HepG2 (cell line): ENCODE results near the gene DIPK1B. TPM values are rescaled to one million over a fixed set of nuclear protein-coding genes. Genes with fewer than 3 reads are reported as not detected.

Experiments
- HMGXB3 ChIP-seq: sonication (generic); formaldehyde crosslinking; IDR thresholded peaks from 2 replicates; pipeline ENCODE4 v1.4.0; 2020; ENCODE audit warnings: missing genetic modification reagents, borderline replicate concordance
- ZBTB39 ChIP-seq: sonication (generic); formaldehyde crosslinking; IDR thresholded peaks from 2 replicates; pipeline ENCODE4 v1.5.0; 2020; ENCODE audit warnings: missing genetic modification reagents
- ZNF407 ChIP-seq: sonication (generic); formaldehyde crosslinking; IDR thresholded peaks from one replicate; pipeline ENCODE4 v1.5.1; 2020; ENCODE audit warnings: mild to moderate bottlenecking, missing genetic modification reagents; ENCODE audit errors: not compliant biosample characterization
- polyA plus RNA-seq, 8 experiments: library from polyadenylated mRNA; depleted of rRNA in 3 of 8; stranded (reverse) in 7 of 8; unstranded in 1 of 8; fragments of >200 nt; fragmentation: Illumina TruSeq in 4 of 8; extraction: Trizol in 4 of 8; gene quantifications; 2 replicates each; pipeline versions ENCODE4 v1.2.1 to v1.2.3, GENCODE V29; 2011 to 2016; ENCODE audit warnings: low read depth in 4 of 8, missing spikeins in 1 of 8, mixed read lengths in 1 of 8; ENCODE audit not compliant: insufficient read depth in 1 of 8
- total RNA-seq, 5 experiments: library from RNA; depleted of rRNA; stranded (reverse); fragments of >200 nt; fragmentation: Illumina TruSeq; extraction: Trizol; gene quantifications; 2 replicates each; pipeline ENCODE4 v1.2.3, GENCODE V29; 2016; ENCODE audit warnings: low read depth in 1 of 5

DIPK1B gene
- total and polyA plus RNA-seq, 2 of the 13 experiments (the other 11 are each of a cell fraction or from before 2014, with no cell fraction given): 0.18 to 3.9 TPM

- TF ChIP-seq ZNF407 (CRISPR knock-in tag) (peak; percentile 20), HMGXB3 (CRISPR knock-in tag) (no peak), ZBTB39 (CRISPR knock-in tag) (peak; percentile 22; the same call in 1 of the 2 replicates)
Measured at GRCh38 chr9:136728548-136729123, 16.3 kb downstream of the DIPK1B start (continued).
